GM21737 (cell line): ENCODE results near the gene CBFA2T2.

Source experiments
- ATAC-seq: cut with Tn5 transposase; IDR thresholded peaks from one replicate; pipeline ENCODE4 v1.9.1; 2021; ENCODE audit warnings: mild to moderate bottlenecking, moderate library complexity; ENCODE audit not compliant: unreplicated experiment

The CBFA2T2 gene

DNA sequence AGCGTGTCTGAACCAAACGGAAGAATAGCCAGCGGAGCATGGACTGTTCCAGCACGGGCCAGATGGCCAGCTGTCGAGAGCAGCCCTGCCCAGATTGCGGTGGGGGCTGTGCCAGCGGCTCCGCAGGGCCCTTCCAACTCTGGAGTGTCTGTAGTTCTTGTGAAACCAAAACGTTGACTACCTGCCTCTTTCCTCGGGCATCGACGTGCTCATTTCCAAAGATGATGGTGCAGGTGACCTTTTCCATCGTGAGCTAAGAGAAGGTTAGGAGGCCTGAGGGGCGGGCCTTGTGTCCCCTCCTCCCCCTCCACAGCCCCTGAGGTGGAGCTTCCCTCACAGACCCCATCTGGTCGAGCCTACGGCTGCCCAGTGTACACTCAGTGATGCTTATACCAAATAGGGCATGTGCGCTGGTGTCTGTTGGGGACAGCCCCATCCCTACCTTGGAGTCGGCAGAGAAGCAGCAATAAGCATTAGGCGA is 159.3 kb downstream of the CBFA2T2 start:
- no peak for ATAC-seq

- no peak for ATAC-seq
Measured at GRCh38 chr20:33650111-33650752, 160.3 kb downstream of the CBFA2T2 start.

- no peak for ATAC-seq
Measured at GRCh38 chr20:33650753-33651561, 161.1 kb downstream of the CBFA2T2 start.

DNA sequence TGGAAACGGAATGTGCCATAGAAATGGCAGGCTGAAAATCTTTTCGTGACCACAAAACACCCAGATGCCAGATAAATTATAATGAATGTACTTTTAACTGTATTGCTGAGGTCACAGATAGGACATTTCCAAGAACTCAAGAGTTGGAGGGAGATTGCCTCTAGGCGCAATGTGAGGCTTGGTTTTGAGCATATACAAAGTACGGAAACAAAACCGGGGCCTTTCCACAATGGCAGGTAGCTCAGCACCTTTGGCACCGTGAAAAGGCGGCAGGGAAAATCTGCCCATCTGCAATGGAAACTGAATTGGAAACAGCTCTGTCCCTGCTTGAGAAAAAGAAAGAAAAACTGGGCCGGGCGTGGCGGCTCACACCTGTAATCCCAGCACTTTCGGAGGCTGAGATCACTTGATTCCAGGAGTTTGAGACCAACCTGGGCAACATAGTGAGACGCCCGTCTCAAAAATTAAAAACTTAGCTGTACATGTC is 161.7 kb downstream of the CBFA2T2 start:
- ATAC-seq, result no peak

DNA sequence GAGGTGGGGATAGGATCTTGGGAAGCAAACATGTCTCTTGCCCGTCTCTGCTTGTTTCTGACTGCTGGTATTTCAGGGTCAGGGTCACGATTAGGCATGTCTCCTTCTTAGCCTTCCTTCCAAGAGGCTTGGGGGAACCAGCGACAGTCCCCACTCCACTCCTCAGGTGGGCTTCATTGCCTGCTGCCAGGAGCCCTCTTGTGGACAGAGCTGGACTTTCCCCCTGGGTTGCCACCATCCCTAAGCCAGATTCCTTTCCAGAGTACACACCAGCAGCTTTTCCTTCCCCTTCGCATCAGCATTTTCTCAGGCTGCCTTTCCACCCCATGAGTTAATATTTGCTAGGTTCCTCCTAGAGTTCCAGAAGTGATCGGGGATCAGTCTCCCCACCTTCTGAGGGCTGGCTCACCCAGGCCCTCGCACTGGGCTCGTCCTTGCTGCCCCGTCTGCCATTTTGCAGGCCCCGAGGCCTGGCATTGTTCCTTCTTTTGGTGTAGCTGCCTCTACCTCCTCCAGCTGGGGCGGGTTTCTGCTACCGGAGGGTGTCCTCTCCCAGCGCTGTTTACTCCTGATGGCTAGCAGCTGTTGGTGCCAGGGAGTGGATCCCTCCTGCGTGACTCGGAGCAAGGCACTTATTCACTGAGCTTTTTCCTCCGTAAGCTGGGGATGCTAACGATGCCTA is 163.5 kb downstream of the CBFA2T2 start:
- ATAC-seq, result no peak

DNA sequence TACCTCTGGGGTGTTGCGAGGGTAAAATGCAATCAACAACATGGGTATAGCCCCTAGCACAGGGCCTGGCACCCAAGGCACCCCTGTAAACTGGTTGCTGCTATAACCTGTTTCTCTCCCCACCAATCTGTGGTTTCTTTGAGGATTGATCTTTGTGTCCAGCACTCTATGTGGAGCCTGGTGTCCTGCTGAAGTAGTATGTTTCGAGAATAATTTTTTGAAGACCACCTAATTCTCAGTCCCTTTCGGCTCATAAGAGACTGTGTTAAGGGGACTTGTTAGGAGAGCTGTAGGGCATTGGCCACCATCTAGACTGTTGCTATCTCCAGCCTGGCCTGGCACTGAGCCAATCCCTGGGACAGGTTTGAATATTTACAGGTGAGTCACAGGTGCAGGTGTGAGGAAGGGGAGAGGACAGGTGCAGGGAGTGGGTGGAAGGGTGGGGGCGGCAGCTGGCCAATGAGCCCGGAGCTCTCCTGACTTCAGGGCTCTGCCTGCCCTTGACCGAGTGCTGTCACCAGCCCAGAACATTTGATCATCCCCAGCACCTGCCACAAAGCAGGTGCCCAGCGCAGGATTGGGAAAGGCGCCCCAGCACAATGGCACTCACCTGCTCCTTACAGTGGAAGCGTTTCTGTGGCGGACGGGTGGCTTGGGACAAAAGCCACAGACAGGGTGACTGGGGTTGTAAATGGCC is 164.2 kb downstream of the CBFA2T2 start:
- no peak for ATAC-seq

DNA sequence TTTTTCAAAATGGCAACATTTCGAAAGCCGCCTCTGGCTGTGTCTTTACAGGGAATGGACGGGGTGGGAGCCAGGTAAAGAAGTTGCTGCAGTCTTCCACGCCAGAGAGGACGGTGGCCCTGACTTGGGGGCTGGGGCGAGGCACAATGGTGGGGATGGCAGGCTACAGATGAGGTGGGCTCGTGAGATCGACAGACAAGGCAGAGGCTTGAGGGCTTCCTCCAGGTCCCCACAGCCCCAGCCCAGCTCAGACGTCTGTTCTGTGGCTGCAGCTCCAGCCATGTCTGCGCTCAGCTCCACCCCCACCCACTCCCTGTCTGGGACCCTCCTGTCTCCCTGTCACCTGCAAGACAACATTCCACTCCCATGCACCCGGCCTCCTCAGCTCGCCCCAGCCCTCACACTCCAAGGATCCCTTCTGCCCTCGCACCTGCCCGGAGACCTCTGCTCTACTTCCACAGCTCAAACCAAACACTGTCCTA is 164.8 kb downstream of the CBFA2T2 start:
- ATAC-seq, result no peak

DNA sequence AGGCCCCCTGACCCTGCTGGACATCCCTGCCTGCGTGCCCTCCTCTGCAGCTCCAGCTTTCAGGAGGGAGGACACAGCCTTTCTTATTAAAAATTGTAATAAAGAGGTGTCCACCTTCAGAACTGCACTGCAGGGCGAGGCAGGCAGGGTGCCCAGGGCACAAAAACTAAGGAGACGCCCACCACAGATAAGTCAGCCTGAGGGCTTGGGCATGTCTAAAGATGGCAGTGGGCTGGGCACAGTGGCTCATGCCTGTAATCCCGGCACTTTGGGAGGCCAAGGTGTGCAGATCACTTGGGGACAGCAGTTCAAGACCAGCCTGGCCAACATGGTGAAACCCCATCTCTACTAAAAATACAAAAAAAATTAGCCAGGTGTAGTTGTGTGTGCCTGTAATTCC is 165.3 kb downstream of the CBFA2T2 start:
- no peak for ATAC-seq

DNA sequence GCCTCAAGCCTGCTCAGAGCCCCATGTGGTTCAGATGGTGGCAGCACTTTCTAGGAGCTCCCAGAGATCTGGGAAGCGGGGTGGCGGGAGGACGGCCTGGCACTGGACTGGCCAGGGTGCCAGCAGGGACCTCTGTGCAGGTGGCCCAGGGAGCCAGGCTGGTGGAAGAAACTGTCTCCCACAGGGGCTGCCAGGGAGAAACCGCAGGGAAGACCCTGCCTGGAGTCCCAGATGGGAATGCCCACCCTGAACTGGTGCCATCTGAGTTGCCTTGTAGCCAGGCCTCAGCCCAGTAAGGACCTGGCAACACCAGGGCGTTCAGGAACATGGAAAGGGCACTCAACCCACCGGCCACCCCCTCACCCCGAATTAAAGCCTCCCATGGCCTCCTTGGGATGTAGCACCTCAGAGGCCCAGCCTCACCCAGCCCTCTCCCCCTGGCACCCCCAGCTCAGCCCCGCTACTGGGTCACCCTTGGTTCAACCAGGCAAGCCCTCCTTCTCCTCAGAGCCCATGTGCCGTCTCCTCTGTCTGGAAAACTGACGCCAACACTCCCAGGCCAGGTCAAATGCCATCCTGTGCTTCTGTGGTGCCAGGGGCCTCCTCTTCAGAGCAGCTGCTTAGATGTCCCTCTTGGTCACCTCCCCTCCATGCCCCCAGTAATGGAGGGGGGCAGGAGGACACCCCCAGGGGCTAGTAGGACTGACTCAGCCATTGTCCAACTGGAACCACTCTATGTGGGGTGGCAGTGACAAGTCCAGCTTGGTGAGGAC is 166.3 kb downstream of the CBFA2T2 start:
- ATAC-seq, result no peak

GRCh38 chr20:33656783-33657703 is 167.1 kb downstream of the CBFA2T2 start:
- no peak for ATAC-seq

GRCh38 chr20:33657704-33658095 is 167.8 kb downstream of the CBFA2T2 start:
- no peak for ATAC-seq

DNA sequence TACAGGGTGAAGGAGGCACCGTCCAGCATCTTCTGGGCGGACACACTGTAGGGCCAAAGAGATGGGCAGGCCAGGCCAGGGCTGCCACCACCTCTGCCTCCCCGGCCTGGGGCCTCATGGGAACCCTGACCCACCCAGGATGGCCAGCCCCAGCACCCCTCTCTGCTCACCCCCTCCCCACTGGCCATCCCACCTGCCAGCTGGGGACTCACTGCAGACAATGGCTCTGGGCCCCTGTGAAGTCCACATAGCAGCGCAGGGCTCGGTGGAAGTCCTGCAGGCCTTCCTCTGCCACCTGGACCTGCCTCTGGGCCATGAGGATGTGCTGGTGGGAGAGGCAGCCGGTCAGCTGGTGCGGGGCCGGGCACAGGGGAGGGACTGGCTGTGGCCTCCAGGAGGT is 168.6 kb downstream of the CBFA2T2 start:
- no peak for ATAC-seq

DNA sequence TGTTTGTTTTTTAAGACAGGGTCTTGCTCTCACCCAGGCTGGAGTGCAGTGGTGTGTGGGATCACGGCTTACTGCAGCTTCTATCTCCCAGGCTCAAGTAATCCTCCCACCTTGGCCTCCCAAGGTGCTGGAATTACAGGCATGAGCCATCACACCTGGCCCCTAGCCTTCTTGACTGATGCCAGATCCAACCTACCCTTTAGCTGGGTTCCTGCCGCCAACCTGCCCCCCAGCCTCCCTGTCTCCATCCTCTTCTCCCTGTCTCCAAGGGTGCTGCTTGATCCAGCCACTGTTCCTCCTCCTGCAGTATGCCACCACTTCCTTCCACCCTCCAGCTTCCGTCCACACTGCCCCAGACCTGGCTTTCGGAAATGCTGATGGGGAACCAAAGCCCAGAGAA is 169.0 kb downstream of the CBFA2T2 start:
- ATAC-seq, result no peak

- ATAC-seq, result no peak
Measured at GRCh38 chr20:33659341-33660034, 169.6 kb downstream of the CBFA2T2 start.

DNA sequence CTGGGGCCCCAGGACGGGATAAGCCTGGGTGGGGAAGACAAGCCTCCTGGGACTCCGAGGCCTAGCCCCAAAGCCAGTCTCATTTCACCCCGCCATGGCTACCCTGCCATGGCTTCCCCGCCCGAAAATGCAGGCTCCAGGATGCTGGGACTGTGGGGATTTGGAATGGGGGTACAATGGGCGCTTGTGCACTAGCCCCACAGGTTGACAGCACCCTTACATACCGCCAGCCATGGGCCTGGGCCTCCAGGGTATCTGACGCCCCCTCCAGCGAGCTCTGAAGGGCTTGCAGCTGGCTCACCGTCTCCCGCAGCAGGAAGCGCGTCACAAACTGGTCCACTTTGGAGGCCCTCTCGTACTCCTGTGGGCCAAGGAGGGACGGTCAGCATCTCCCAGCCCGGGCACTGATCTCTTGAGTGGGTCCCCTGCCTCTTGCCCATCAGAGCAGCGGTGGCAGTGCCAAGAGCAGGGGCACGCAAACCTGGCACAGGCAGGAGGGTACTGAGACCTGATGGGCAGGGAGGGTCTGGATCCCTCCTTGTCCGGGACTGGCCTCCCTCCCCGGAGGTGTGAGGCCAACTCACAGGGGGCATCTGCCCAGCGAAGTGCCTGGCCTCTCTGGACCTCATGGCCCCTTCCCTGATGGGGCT is 170.3 kb downstream of the CBFA2T2 start:
- no peak for ATAC-seq

GRCh38 chr20:33660685-33661058 is 170.8 kb downstream of the CBFA2T2 start:
- no peak for ATAC-seq

GRCh38 chr20:33662172-33662571 is 172.3 kb downstream of the CBFA2T2 start, which contains the start of gene C20orf144:
Gene C20orf144, plus strand, starts transcription at chr20:33662327. Its CDS starts 19 bp downstream, at chr20:33662346.
- ATAC-seq, result no peak
